ENCODE results near the gene MAP3K8.

DNA sequence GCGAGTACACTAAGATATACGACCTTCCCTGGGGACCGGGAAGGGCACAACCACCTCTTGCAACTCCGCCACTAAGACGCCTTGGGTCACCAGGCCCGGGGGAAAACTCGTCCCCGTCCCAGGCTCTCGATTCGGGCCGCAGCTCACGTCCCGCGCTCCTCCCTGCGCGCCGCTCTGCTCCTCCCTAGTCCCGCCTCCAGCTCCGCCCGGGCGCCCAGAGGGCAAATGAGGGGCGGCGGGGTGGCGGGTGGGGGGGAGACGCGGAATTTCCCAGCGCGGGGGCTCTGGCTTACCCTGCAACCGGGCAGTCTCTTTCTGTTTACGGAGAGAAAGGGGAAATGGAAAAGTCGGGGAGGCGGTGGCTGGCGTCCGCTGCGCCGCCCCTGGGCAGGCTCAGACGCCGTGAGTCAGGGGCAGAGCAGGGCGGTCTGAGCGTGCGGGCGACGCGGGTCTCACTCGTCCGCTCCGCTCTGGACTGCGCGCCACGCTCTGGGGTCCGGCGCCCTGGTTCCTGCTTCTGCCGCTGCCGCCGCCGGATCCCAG, at the start of gene MAP3K8:
- TF ChIP-seq, protein P1, sequence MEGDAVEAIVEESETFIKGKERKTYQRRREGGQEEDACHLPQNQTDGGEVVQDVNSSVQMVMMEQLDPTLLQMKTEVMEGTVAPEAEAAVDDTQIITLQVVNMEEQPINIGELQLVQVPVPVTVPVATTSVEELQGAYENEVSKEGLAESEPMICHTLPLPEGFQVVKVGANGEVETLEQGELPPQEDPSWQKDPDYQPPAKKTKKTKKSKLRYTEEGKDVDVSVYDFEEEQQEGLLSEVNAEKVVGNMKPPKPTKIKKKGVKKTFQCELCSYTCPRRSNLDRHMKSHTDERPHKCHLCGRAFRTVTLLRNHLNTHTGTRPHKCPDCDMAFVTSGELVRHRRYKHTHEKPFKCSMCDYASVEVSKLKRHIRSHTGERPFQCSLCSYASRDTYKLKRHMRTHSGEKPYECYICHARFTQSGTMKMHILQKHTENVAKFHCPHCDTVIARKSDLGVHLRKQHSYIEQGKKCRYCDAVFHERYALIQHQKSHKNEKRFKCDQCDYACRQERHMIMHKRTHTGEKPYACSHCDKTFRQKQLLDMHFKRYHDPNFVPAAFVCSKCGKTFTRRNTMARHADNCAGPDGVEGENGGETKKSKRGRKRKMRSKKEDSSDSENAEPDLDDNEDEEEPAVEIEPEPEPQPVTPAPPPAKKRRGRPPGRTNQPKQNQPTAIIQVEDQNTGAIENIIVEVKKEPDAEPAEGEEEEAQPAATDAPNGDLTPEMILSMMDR (conservative IDR thresholded peaks at IDR 0.05), result no peak
- TF ChIP-seq ZFX (IDR thresholded peaks at IDR 0.05), result 0 out of 2 replicates have a peak, but pooled peaks have one; percentile 38
